HL-60 (cell line): ENCODE data around the gene MDH2.
A peak's percentile ranks its signal among the peaks of the same experiment; 100 is the strongest.
"Not testable (repeated sequence)": the region's sequence is repeated elsewhere in the genome, so short reads cannot be mapped to it uniquely, and the experiment has no call there.

Experiments used
- DNase-seq, 2 experiments: peaks; one replicate each; pipeline ENCODE4 v3.0.0-alpha.2; 2010 to 2020; ENCODE audit warnings: low read depth in 1 of 2, low spot score in 1 of 2
- H3K27ac ChIP-seq: fragments of 250-450 bp; sonication (Bioruptor Pico); replicated peaks from 2 replicates; pipeline ENCODE4 v1.5.1; 2020; ENCODE audit warnings: mild to moderate bottlenecking, moderate library complexity
- H3K27me3 ChIP-seq: fragments of 250-450 bp; sonication (Bioruptor Pico); 2 replicates; pipeline ENCODE4 v1.5.1; 2021; ENCODE audit warnings: mild to moderate bottlenecking, moderate library complexity; ENCODE audit not compliant: insufficient read depth, poor library complexity, severe bottlenecking
- H3K4me3 ChIP-seq: replicated peaks from 2 replicates; pipeline ENCODE4 v1.5.1; 2011; ENCODE audit warnings: mild to moderate bottlenecking, control low read depth, low read length; ENCODE audit not compliant: insufficient read depth
- CTCF ChIP-seq: IDR thresholded peaks from one replicate; pipeline ENCODE4 v1.5.1; 2011; ENCODE audit warnings: low read length, control low read depth, inconsistent platforms; ENCODE audit not compliant: insufficient read depth
- GABPA ChIP-seq: IDR thresholded peaks from 2 replicates; pipeline ENCODE4 v1.6.1; 2012; ENCODE audit warnings: low read depth
- POLR2AphosphoS5 ChIP-seq: IDR thresholded peaks from 2 replicates; pipeline ENCODE4 v1.6.1; 2012; ENCODE audit warnings: low read depth
- REST ChIP-seq: IDR thresholded peaks from 2 replicates; pipeline ENCODE4 v1.6.1; 2012; ENCODE audit warnings: low read depth; ENCODE audit not compliant: insufficient replicate concordance
- SPI1 ChIP-seq: IDR thresholded peaks from 2 replicates; pipeline ENCODE4 v1.6.1; 2012; ENCODE audit warnings: low read depth, mild to moderate bottlenecking, borderline replicate concordance

Gene MDH2

GRCh38 chr7:76077435-76077834, 29.5 kb downstream of the MDH2 start:
- no peak overlapping the region for H3K4me3 ChIP-seq
- no peak overlapping the region for H3K27ac ChIP-seq
- peak in 1 of 2 experiments; percentile 16 for DNase-seq
- no peak for TF ChIP-seq SPI1
- H3K27me3 ChIP-seq, result no peaks in the 10 kb centered on the region

- TF ChIP-seq SPI1 (no peak), GABPA (no peak), REST (no peak), CTCF (no peak), POLR2AphosphoS5 (no peak)
Observed at GRCh38 chr7:76080204-76080603, 32.3 kb downstream of the MDH2 start.

GRCh38 chr7:76084115-76084514, 36.2 kb downstream of the MDH2 start:
- H3K27me3 ChIP-seq, H3K4me3 ChIP-seq, DNase-seq: not testable (repeated sequence)

More at GRCh38 chr7:76080204-76080603, 32.3 kb downstream of the MDH2 start:
- Histone ChIP-seq H3K27me3 (no peaks in the 10 kb centered on the region), H3K27ac (no peak overlapping the region), H3K4me3 (no peak overlapping the region)
- no peak for DNase-seq

GRCh38 chr7:76086070-76086469, 38.2 kb downstream of the MDH2 start:
- DNase-seq, result no peak
- Histone ChIP-seq H3K27me3 (no peaks in the 10 kb centered on the region), H3K4me3 (no peak overlapping the region), H3K27ac (no peak overlapping the region)
- TF ChIP-seq SPI1, result no peak
- no peak for TF ChIP-seq REST

More at GRCh38 chr7:76084115-76084514, 36.2 kb downstream of the MDH2 start:
- H3K27ac ChIP-seq, result not testable (repeated sequence)

- H3K4me3 ChIP-seq, H3K27ac ChIP-seq, DNase-seq, H3K27me3 ChIP-seq: not testable (repeated sequence)
Observed at GRCh38 chr7:76087362-76087791, 39.5 kb downstream of the MDH2 start.

GRCh38 chr7:76089865-76090475, 42.1 kb downstream of the MDH2 start:
- no peak for TF ChIP-seq REST
- no peak for TF ChIP-seq SPI1
- no peak for TF ChIP-seq POLR2AphosphoS5
- no peak for TF ChIP-seq GABPA
- no peak for TF ChIP-seq CTCF
- Histone ChIP-seq H3K27me3 (no peaks in the 10 kb centered on the region), H3K4me3 (no peak overlapping the region), H3K27ac (no peak overlapping the region)
- DNase-seq, result no peak
